D341Med (cell line): Measurements from ENCODE around the gene BANF2.

Experiments
- DNase-seq: peaks from one replicate; pipeline ENCODE4 v3.0.0; 2012; ENCODE audit warnings: low spot score

BANF2 gene

GRCh38 chr20:17735959-17736621, 36.3 kb downstream of the BANF2 start:
- no peak for DNase-seq

GRCh38 chr20:17738154-17738553, 38.4 kb downstream of the BANF2 start:
- DNase-seq: no peak

DNA sequence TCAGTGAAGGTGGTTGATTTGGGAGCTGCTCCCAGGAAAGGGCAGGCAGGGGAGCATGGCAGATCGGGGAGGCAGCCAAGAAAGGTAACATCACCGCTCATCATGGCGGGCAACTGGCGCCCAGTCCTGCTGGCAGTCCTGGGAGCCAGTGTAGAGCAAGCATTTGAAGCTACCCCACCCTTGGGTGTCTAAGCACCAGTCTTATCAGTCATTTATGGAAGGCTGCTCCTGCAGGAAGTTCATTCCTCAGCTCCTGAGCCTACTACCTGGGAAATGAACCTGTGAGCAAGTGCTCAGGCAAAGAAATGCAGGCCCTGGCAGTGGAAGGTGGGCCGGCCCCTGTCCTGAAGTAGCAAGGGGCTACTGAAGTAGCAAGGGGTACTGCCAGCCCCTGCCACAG, 41.5 kb downstream of the BANF2 start:
- no peak for DNase-seq

DNA sequence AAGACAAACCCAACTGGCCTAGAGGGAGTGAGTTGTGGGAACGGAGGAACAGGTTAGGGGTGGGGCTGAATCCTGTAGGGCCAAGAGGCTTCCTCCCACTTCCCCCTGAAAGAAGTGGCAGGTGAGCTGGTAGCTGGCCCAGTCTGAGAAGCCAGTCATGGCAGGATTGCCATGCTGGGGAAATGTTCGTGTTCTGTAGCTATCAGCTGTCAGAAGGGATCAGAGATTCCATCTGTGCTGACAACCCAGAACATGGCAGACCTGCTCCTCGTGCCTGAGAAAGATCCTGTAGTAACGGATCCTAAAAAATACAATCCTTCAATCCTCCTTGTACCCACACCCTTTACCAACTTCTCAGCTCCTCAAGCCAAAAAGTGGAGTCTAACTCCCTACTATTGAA, 43.0 kb downstream of the BANF2 start:
- DNase-seq: no peak

- DNase-seq: no peak
Observed at GRCh38 chr20:17743677-17744076, 43.9 kb downstream of the BANF2 start.

DNA sequence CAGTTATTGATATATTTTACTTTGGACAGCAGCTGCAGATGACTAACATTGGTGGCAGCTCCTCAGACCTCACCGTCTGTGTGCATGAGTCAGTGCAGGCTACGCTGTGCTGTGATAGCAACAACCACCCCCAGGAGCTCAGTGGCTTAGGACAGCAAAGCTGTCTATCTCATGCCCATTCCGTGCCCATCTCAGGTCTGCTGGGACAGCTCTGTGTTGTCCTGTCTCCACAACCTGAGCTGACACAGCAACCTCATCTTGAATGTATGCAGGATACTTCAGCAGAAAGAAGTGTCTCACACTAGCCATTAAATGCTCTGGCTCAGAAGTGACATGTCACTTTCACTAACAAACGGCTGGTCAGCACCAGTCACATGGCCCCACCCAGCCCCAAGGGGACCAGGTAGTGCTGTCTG, 47.7 kb downstream of the BANF2 start:
- DNase-seq: no peak

DNA sequence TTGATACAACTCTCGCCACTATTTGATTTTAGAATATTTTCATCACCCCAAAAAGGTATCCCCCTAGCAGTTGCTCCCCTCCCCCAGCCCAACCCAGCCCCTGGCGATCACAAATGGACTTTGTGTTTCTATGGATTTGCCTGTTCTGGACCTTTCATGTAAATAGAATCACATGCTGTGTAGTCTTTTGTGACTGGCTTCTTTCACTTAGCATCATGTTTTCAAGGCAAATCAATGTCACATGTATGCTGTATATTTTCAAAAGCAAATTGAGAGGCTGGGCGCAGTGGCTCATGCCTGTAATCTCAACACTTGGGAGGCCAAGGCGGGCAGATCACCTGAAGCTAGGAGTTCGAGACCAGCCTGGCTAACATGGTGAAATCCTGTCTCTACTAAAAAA, 48.5 kb downstream of the BANF2 start:
- no peak for DNase-seq

GRCh38 chr20:17749626-17749977, 49.8 kb downstream of the BANF2 start:
- no peak for DNase-seq

- DNase-seq: no peak
Observed at GRCh38 chr20:17749978-17750721, 50.4 kb downstream of the BANF2 start.

- DNase-seq: no peak
Observed at GRCh38 chr20:17750722-17751045, 50.9 kb downstream of the BANF2 start.

DNA sequence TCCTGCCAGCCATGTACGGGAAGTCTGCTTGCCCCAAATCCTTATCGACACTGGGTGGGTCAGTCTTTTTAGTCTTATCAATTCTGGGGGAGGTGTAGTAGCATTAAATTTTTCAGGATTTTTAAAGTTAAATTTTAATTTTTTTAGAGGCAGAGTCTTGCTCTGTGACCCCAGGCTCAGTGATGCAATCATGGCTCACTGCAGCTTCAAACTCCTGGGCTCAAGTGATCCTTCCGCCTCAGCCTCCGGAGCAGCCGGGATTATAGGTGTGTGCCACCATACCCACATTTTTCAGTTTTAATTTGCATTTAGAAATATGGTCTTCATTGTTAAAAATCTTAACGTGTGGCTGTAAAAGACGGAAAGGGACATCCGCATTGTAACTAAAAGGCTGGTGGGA, 51.9 kb downstream of the BANF2 start:
- no peak for DNase-seq

- no peak for DNase-seq
Observed at GRCh38 chr20:17752459-17752858, 52.7 kb downstream of the BANF2 start.

- no peak for DNase-seq
Observed at GRCh38 chr20:17753516-17753915, 53.8 kb downstream of the BANF2 start.

GRCh38 chr20:17756529-17756928, 56.8 kb downstream of the BANF2 start:
- DNase-seq: no peak

DNA sequence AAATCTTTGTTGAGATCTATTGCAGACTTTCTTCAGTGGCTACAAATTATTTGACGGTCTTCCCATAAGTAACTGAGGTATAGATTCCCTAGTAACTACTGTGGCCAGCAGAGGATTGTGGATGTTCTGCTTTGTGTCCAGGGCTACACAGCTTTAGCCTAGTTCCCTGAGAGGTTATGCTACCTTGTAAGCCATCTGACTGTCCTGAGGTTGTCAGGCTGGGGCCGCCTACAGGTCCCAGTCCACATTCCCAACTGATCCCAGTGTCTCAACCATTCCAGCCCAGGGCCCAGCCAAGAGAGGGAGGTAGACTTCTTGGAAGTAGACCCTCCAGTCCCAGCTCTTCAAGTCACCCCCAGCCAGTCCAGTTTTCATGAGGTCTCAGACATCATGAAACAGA, 57.7 kb downstream of the BANF2 start:
- DNase-seq: no peak

GRCh38 chr20:17758010-17758409, 58.2 kb downstream of the BANF2 start:
- no peak for DNase-seq

DNA sequence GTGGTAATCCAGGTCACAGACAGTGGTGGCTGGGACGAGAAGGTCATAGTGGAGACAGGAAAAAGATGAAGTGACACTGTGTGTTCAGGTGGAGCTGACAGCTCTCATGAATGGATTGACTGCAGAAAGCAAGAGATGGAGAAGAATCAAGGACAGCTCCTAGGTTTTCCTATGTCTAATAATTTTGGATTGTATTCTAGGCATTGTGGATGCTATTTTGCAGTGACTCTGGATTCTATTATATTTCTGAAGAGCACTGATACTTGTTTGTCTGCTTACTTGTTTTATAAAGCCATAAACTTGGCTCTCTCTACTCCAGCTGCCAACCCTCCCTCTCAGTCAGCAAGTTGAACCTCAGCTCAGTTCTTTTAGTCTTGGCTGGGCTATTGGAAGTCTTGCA, 58.7 kb downstream of the BANF2 start:
- no peak for DNase-seq

DNA sequence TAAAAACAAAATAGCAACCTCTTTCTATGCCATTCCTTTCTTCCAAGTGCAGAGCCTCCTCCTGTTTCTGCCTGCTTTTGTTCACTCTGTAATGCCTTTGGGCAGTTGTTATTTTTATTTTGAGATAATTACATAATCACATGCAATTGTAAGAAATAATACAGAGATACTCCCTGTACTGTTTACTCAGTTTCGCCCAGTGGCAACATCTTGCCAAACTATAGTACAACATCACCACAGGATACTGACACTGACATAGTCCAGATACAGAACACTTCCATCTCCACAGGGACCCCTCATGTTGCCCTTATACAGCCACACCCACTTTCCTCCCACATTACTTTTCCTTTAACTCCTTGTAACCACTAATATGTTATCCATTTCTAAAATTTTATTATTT, 59.7 kb downstream of the BANF2 start:
- DNase-seq: no peak

GRCh38 chr20:17761604-17762003, 61.8 kb downstream of the BANF2 start:
- DNase-seq: no peak

- DNase-seq: no peak
Observed at GRCh38 chr20:17762243-17762872, 62.6 kb downstream of the BANF2 start.

DNA sequence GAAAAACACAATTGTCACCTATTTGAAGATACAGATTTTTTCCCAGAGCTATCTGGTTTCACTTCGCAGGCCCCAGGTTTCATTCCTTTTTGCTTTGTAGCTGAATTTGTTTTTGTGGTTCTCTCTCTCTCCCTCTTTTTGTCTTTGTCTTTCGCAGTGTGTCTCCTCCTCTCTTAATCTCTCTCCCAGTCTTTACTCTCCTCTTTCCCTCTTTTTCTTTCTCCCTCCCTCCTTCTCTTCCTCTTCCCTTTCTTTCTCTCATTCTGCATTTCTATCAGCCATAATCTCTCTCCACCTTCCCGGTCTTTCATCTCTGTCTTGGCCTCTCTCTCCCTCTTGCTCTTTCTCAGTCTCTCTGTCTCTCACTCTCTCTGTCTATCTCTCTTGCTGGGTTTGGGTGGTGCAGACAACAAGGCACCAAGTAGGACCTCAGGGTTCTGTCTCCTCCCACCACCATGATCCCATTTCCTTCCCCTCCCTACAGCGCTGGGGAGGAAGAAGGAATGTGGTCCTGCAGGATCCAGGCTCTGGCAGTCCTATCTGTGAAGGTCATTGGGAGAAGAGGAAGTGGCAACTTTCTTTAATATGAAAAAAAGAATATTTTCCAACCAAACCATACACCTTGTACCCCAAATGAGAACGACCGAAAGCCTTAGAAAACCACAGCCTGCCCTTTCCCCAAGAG, 63.2 kb downstream of the BANF2 start:
- DNase-seq: no peak

DNA sequence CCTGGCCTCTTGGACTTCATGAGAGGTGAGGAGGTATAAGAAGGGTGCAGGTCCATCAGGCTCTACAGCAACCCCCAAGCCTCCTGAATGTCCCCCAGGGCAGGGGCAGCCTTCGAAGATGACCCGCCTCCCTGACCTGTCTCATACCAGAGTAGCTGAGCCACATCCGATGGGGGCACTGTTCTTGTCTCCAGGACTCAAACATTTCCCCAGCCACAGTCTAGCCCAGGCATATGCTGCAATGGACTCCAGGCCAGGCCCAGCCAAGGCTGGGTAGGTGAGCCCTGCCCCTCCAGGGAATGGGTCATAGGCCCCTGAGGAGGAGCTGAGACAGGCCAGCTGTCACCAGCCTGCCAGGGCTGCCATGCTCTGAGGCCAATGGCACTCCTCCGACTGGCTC, 65.3 kb downstream of the BANF2 start:
- DNase-seq: no peak

DNA sequence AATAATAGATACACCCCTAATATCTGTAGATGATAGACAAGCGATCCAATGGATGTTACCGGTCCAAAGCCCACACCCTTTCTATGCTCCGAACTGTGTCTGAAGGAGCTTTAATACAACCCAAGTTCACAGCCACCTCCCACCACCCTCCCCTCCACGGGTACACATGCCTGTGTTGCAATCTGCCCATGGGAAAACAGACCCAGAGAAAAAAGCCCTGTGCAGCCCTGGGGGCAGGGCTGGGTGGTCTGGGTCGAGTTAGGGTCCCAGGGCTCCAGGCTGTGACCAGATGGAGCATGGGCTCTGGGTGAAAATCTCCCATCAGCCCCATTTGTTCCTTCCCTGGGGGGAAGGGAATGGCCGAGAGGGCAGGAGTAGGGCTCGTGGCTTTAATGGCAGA, 65.8 kb downstream of the BANF2 start:
- no peak for DNase-seq
